ENCODE data around the gene CHRM5.

CHRM5 gene

DNA sequence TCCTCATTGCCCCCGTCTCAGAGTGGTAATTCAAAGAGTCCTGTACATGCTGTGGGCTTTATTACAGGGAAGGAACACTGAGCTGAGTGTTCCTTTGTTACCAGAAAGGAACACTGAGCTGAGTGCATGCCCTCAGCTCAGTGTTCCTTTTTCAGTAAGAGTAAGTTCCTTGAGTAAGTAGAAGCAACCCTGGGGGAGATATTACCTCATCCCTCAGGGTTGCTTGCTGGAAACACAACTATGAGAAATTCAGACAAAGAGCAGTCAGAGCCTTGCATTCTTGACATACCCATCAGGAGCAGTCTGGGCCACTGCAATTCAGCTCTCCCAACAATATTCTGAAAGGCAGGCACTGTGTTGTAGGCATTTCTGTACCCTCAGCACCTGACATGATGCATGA, 17.0 kb downstream of the CHRM5 start:
- no peak for TF ChIP-seq FOXP2 (optimal IDR thresholded peaks at IDR 0.05; ENCODE audit: borderline replicate concordance, extremely low read depth, extremely low read length, insufficient read depth)
- TF ChIP-seq SIN3A (IDR thresholded peaks at IDR 0.05; ENCODE audit: borderline replicate concordance, insufficient read depth, low read length): no peak
- TF ChIP-seq, protein P1, sequence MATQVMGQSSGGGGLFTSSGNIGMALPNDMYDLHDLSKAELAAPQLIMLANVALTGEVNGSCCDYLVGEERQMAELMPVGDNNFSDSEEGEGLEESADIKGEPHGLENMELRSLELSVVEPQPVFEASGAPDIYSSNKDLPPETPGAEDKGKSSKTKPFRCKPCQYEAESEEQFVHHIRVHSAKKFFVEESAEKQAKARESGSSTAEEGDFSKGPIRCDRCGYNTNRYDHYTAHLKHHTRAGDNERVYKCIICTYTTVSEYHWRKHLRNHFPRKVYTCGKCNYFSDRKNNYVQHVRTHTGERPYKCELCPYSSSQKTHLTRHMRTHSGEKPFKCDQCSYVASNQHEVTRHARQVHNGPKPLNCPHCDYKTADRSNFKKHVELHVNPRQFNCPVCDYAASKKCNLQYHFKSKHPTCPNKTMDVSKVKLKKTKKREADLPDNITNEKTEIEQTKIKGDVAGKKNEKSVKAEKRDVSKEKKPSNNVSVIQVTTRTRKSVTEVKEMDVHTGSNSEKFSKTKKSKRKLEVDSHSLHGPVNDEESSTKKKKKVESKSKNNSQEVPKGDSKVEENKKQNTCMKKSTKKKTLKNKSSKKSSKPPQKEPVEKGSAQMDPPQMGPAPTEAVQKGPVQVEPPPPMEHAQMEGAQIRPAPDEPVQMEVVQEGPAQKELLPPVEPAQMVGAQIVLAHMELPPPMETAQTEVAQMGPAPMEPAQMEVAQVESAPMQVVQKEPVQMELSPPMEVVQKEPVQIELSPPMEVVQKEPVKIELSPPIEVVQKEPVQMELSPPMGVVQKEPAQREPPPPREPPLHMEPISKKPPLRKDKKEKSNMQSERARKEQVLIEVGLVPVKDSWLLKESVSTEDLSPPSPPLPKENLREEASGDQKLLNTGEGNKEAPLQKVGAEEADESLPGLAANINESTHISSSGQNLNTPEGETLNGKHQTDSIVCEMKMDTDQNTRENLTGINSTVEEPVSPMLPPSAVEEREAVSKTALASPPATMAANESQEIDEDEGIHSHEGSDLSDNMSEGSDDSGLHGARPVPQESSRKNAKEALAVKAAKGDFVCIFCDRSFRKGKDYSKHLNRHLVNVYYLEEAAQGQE (IDR thresholded peaks at IDR 0.05; ENCODE audit: insufficient read depth in 1 of 2, low read depth in 2 of 2, low read length in 2 of 2): no peak
- no peak for TF ChIP-seq TAF1 (IDR thresholded peaks at IDR 0.05; ENCODE audit: borderline replicate concordance, insufficient read depth, low read length)
- TF ChIP-seq POLR2AphosphoS5 (IDR thresholded peaks at IDR 0.05; ENCODE audit: low read depth, low read length): no peak

DNA sequence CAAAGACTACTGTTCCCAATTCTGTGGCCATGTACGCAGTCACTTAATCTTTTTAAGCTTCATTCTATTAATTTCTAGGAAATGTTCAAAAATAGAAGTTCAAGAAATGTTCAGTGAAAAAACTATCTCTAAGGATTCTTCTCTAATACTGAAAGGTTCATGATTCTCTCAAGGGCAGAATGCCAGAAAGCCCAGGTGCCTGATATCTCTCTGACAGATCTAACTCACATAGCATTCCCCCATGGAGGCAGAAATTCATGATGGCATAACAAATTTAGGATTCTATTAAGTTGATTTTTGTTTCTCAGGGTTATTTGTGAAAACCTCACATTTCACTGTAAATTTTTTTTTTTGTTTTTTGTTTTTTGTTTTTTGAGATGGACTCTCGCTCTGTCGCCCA, 17.5 kb downstream of the CHRM5 start:
- TF ChIP-seq POLR2AphosphoS5 (IDR thresholded peaks at IDR 0.05; ENCODE audit: low read depth, low read length) (no peak), FOXP2 (optimal IDR thresholded peaks at IDR 0.05; ENCODE audit: borderline replicate concordance, extremely low read depth, extremely low read length, insufficient read depth) (no peak), SIN3A (IDR thresholded peaks at IDR 0.05; ENCODE audit: borderline replicate concordance, insufficient read depth, low read length) (no peak), TAF1 (IDR thresholded peaks at IDR 0.05; ENCODE audit: borderline replicate concordance, insufficient read depth, low read length) (no peak)
- TF ChIP-seq, protein P1 (IDR thresholded peaks at IDR 0.05; ENCODE audit: insufficient read depth in 1 of 2, low read depth in 2 of 2, low read length in 2 of 2): no peak

DNA sequence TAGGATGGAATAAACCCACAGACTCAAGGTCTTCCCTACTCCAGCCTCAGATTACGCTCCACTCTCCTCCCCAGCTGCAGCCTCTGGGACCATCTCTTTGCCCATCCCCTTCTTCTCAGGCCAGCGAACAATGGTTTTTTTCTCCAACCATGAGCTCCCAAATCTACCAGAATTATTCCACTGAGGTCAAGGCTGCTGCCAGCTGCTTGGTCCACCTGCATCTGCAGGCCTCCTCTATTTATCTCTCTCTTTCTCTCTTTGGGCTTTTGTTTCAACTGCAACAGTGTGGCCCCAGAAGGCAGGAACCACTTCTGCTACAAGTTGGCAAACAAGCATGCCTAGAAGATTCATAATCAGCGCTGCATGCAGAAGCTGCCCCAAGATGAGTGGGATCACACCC, 19.1 kb downstream of the CHRM5 start:
- TF ChIP-seq TAF1 (IDR thresholded peaks at IDR 0.05; ENCODE audit: borderline replicate concordance, insufficient read depth, low read length): no peak
- no peak for TF ChIP-seq POLR2AphosphoS5 (IDR thresholded peaks at IDR 0.05; ENCODE audit: low read depth, low read length)
- TF ChIP-seq, protein P1 (IDR thresholded peaks at IDR 0.05; ENCODE audit: insufficient read depth in 1 of 2, low read depth in 2 of 2, low read length in 2 of 2): no peak
- no peak for TF ChIP-seq SIN3A (IDR thresholded peaks at IDR 0.05; ENCODE audit: borderline replicate concordance, insufficient read depth, low read length)
- no peak for TF ChIP-seq FOXP2 (optimal IDR thresholded peaks at IDR 0.05; ENCODE audit: borderline replicate concordance, extremely low read depth, extremely low read length, insufficient read depth)

DNA sequence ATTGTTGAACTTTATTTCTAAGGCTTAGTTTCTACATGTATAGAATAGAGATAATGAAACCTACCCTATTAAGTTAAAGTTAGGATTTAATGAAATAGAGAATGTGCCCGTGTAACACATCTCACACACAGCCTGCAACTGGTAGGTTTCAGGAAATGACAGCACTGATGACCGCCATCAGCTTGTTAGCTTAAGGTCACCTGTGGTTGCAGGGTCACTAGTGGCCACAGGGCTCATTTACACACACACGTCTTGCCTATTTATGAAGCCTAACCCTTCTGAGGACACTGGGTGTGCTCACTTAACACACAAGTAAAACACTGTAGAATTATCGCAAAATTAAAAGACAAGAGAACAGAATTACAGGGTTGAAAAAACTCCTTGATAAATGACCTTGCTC, 20.1 kb downstream of the CHRM5 start:
- TF ChIP-seq TAF1 (IDR thresholded peaks at IDR 0.05; ENCODE audit: borderline replicate concordance, insufficient read depth, low read length) (no peak), SIN3A (IDR thresholded peaks at IDR 0.05; ENCODE audit: borderline replicate concordance, insufficient read depth, low read length) (no peak), FOXP2 (optimal IDR thresholded peaks at IDR 0.05; ENCODE audit: borderline replicate concordance, extremely low read depth, extremely low read length, insufficient read depth) (no peak), POLR2AphosphoS5 (IDR thresholded peaks at IDR 0.05; ENCODE audit: low read depth, low read length) (no peak)
- TF ChIP-seq, protein P1 (IDR thresholded peaks at IDR 0.05; ENCODE audit: insufficient read depth in 1 of 2, low read depth in 2 of 2, low read length in 2 of 2): no peak

All from PFSK-1 (cell line).